ENCODE data around the gene MTR.

- no peak for TF ChIP-seq RXRA (IDR thresholded peaks at IDR 0.05)
- TF ChIP-seq GABPA (IDR thresholded peaks at IDR 0.05 in 1 of 2, conservative IDR thresholded peaks at IDR 0.05 in 1 of 2), result no peak
- no peak for TF ChIP-seq CTCF (IDR thresholded peaks at IDR 0.05; ENCODE audit: low read depth, low read length, missing input control)
- no peak for TF ChIP-seq REST (IDR thresholded peaks at IDR 0.05)
- no peak for TF ChIP-seq EGR1 (IDR thresholded peaks at IDR 0.05; ENCODE audit: low read depth in 2 of 2)
- TF ChIP-seq ZBTB33 (IDR thresholded peaks at IDR 0.05), result no peak
- no peak for TF ChIP-seq MAX (IDR thresholded peaks at IDR 0.05)
- TF ChIP-seq SP1 (IDR thresholded peaks at IDR 0.05), result no peak
- TF ChIP-seq RAD21 (IDR thresholded peaks at IDR 0.05), result no peak
- no peak for TF ChIP-seq NR2F2 (IDR thresholded peaks at IDR 0.05)
- TF ChIP-seq TAF1 (conservative IDR thresholded peaks at IDR 0.05), result no peak
These were observed 135.4 kb downstream of the MTR start for GRCh38 chr1:236930503-236930902.
